H9 (cell line): ENCODE results near the gene CCBE1. TPM values are rescaled to one million over a fixed set of nuclear protein-coding genes. Genes with fewer than 3 reads are reported as not detected.

Experiments used
- DNase-seq: peaks from one replicate; pipeline ENCODE4 v3.0.0-alpha.2; 2017
- H2AFZ ChIP-seq: one replicate; pipeline ENCODE4 v1.6.1; 2013; ENCODE audit warnings: mild to moderate bottlenecking, low read length, control low read depth, moderate library complexity
- H2AK5ac ChIP-seq: 2 replicates; pipeline ENCODE4 v1.6.1; 2013; ENCODE audit warnings: low read length, control low read depth, mixed read lengths; ENCODE audit not compliant: insufficient read length
- H2BK120ac ChIP-seq: one replicate; pipeline ENCODE4 v1.6.1; 2013; ENCODE audit warnings: low read depth, mild to moderate bottlenecking, low read length, control low read depth, inconsistent platforms; ENCODE audit not compliant: poor library complexity, severe bottlenecking
- H2BK12ac ChIP-seq: 2 replicates; pipeline ENCODE4 v1.6.1; 2013; ENCODE audit warnings: low read length, control low read depth, mixed read lengths, low read depth; ENCODE audit not compliant: insufficient read length
- H2BK15ac ChIP-seq: 2 replicates; pipeline ENCODE4 v1.6.1; 2013; ENCODE audit warnings: low read depth, low read length, control low read depth
- H2BK20ac ChIP-seq: one replicate; pipeline ENCODE4 v1.6.1; 2013; ENCODE audit warnings: low read depth, mild to moderate bottlenecking, low read length, control low read depth, inconsistent platforms; ENCODE audit not compliant: poor library complexity, severe bottlenecking
- H2BK5ac ChIP-seq: 2 replicates; pipeline ENCODE4 v1.6.1; 2013; ENCODE audit warnings: low read length, control low read depth, mixed read lengths; ENCODE audit not compliant: insufficient read length
- H3K14ac ChIP-seq: 2 replicates; pipeline ENCODE4 v1.6.1; 2013; ENCODE audit warnings: low read length, control low read depth; ENCODE audit not compliant: insufficient read depth
- H3K18ac ChIP-seq: 2 replicates; pipeline ENCODE4 v1.6.1; 2013; ENCODE audit warnings: low read depth, mild to moderate bottlenecking, mixed read lengths, low read length, control low read depth; ENCODE audit not compliant: insufficient read length
- H3K23ac ChIP-seq: 2 replicates; pipeline ENCODE4 v1.6.1; 2013; ENCODE audit warnings: low read length, control low read depth, mixed read lengths, low read depth; ENCODE audit not compliant: insufficient read length
- H3K23me2 ChIP-seq: 2 replicates; pipeline ENCODE4 v1.6.1; 2013; ENCODE audit warnings: low read depth, mild to moderate bottlenecking, mixed read lengths, low read length, control low read depth; ENCODE audit not compliant: insufficient read length, poor library complexity, severe bottlenecking
- H3K27ac ChIP-seq: 2 replicates; pipeline ENCODE4 v1.5.1; 2013; ENCODE audit warnings: low read length, control low read depth, mixed read lengths, low read depth; ENCODE audit not compliant: insufficient read length
- H3K27me3 ChIP-seq: 2 replicates; pipeline ENCODE4 v1.6.1; 2013; ENCODE audit warnings: low read length, control low read depth, inconsistent platforms; ENCODE audit not compliant: insufficient read depth
- H3K4ac ChIP-seq: 2 replicates; pipeline ENCODE4 v1.6.1; 2013; ENCODE audit warnings: low read depth, mild to moderate bottlenecking, control low read depth, inconsistent platforms, low read length, moderate library complexity
- H3K4me1 ChIP-seq: 2 replicates; pipeline ENCODE4 v1.6.1; 2013; ENCODE audit warnings: low read length, control low read depth, inconsistent platforms; ENCODE audit not compliant: insufficient read depth
- H3K4me2 ChIP-seq: 2 replicates; pipeline ENCODE4 v1.6.1; 2013; ENCODE audit warnings: low read length, control low read depth, mixed read lengths; ENCODE audit not compliant: insufficient read length, insufficient read depth
- H3K56ac ChIP-seq: 2 replicates; pipeline ENCODE4 v1.6.1; 2013; ENCODE audit warnings: low read depth, mild to moderate bottlenecking, mixed read lengths, low read length, control low read depth; ENCODE audit not compliant: insufficient read length
- H3K79me1 ChIP-seq: 2 replicates; pipeline ENCODE4 v1.6.1; 2013; ENCODE audit warnings: low read depth, mild to moderate bottlenecking, moderate library complexity, low read length, control low read depth, inconsistent platforms; ENCODE audit not compliant: insufficient read depth, poor library complexity, severe bottlenecking
- H3K79me2 ChIP-seq: 2 replicates; pipeline ENCODE4 v1.6.1; 2013; ENCODE audit warnings: low read length, control low read depth, inconsistent platforms; ENCODE audit not compliant: insufficient read depth
- H3K9ac ChIP-seq: 2 replicates; pipeline ENCODE4 v1.6.1; 2013; ENCODE audit warnings: low read length, control low read depth, mixed read lengths; ENCODE audit not compliant: insufficient read length; ENCODE audit errors: extremely low read depth
- H3K9me3 ChIP-seq: one replicate; pipeline ENCODE4 v1.6.1; 2013; ENCODE audit warnings: low read depth, low read length, inconsistent platforms; ENCODE audit not compliant: control insufficient read depth
- H3T11ph ChIP-seq: one replicate; pipeline ENCODE4 v1.6.1; 2013; ENCODE audit warnings: mild to moderate bottlenecking, low read length, control low read depth, inconsistent platforms
- H4K20me1 ChIP-seq: one replicate; pipeline ENCODE4 v1.6.1; 2013; ENCODE audit not compliant: control insufficient read depth, insufficient read length, insufficient read depth
- H4K5ac ChIP-seq: 2 replicates; pipeline ENCODE4 v1.6.1; 2013; ENCODE audit warnings: low read depth, mild to moderate bottlenecking, mixed read lengths, low read length, control low read depth; ENCODE audit not compliant: insufficient read length
- H4K8ac ChIP-seq: replicated peaks from 2 replicates; pipeline ENCODE4 v1.6.1; 2013; ENCODE audit warnings: low read length, control low read depth, mixed read lengths, low read depth; ENCODE audit not compliant: insufficient read length
- H4K91ac ChIP-seq: 2 replicates; pipeline ENCODE4 v1.6.1; 2013; ENCODE audit warnings: low read depth, mild to moderate bottlenecking, moderate library complexity, mixed read lengths, low read length, control low read depth; ENCODE audit not compliant: insufficient read length
- H3K27ac Mint-ChIP-seq, 3 experiments: 2 replicates in 2 of 3; 3 replicates in 1 of 3; pipeline ENCODE4 v1.8.0; 2020 to 2021; ENCODE audit warnings: mixed read lengths in 3 of 3, mild to moderate bottlenecking in 1 of 3, moderate library complexity in 1 of 3
- H3K27me3 Mint-ChIP-seq: 2 replicates; pipeline ENCODE4 v1.8.0; 2021; ENCODE audit warnings: low read depth, mild to moderate bottlenecking, moderate library complexity, mixed read lengths
- H3K36me3 Mint-ChIP-seq, 3 experiments: 2 replicates in 2 of 3; 3 replicates in 1 of 3; pipeline ENCODE4 v1.8.0; 2020 to 2021; ENCODE audit warnings: low read depth in 3 of 3, mixed read lengths in 3 of 3; ENCODE audit not compliant: insufficient read depth in 1 of 3
- H3K4me1 Mint-ChIP-seq, 2 experiments: 2 replicates each; pipeline ENCODE4 v1.8.0; 2020; ENCODE audit warnings: mixed read lengths in 2 of 2
- H3K4me3 Mint-ChIP-seq, 2 experiments: 2 replicates in 1 of 2; 3 replicates in 1 of 2; pipeline ENCODE4 v1.8.0; 2020 to 2021; ENCODE audit warnings: mild to moderate bottlenecking in 2 of 2, mixed read lengths in 2 of 2, moderate library complexity in 1 of 2
- H3K9me3 Mint-ChIP-seq, 2 experiments: 2 replicates in 1 of 2; 3 replicates in 1 of 2; pipeline ENCODE4 v1.8.0; 2020; ENCODE audit warnings: mild to moderate bottlenecking in 2 of 2, mixed read lengths in 2 of 2, moderate library complexity in 1 of 2
- CTCF ChIP-seq: fragments of 200-600 bp; sonication (generic); conservative IDR thresholded peaks from 3 replicates; pipeline ENCODE4 v1.8.0; 2021; ENCODE audit warnings: antibody characterized with exemption, mild to moderate bottlenecking
- WGBS: extraction: QIAGEN DNeasy Blood & Tissue Kit; methylation state at CpG from one replicate; pipeline ENCODE4 v1.1.7; 2013; ENCODE audit warnings: missing lambda C conversion rate, low lambda C conversion rate, mixed read lengths; ENCODE audit not compliant: insufficient read length; ENCODE audit errors: extremely low coverage; 5-methylcytosine and 5-hydroxymethylcytosine counted together
- total RNA-seq: library from RNA; stranded (reverse); gene quantifications from 2 replicates; pipeline ENCODE4 v1.2.1, GENCODE V29; 2021

CCBE1 gene
- total RNA-seq, 1 experiment from 2014 or later = 0.39 TPM

- Histone ChIP-seq H4K5ac (no peak overlapping the region), H3K4ac (no peak overlapping the region), H3K56ac (no peak overlapping the region), H2BK12ac (no peak overlapping the region), H2BK15ac (no peak overlapping the region), H4K20me1 (no peaks in the 10 kb centered on the region), H3K27ac (no peak overlapping the region), H4K91ac (no peak overlapping the region), H3K79me2 (no peaks in the 10 kb centered on the region), H4K8ac (no peak overlapping the region), H3K23ac (no peak overlapping the region), H3K14ac (no peak overlapping the region), H3K18ac (no peak overlapping the region), H2AK5ac (no peak overlapping the region), H2BK120ac (no peak overlapping the region), H3K4me1 (peaks cover 3% of the 10 kb centered on the region; the same call in 1 of the 2 replicates), H2BK20ac (no peak overlapping the region), H3K4me2 (no peak overlapping the region), H3K23me2 (peaks cover 18% of the 10 kb centered on the region), H2BK5ac (no peak overlapping the region), H3K27me3 (peaks cover 25% of the 10 kb centered on the region), H3T11ph (no peak overlapping the region), H3K79me1 (no peaks in the 10 kb centered on the region), H2AFZ (no peak overlapping the region), H3K9me3 (no peaks in the 10 kb centered on the region), H3K9ac (no peak overlapping the region)
- no CpG with 5 or more reads among the region's 1 CpG for WGBS
- no peak overlapping the region for H3K27ac Mint-ChIP-seq
- peaks cover 38 to 40% of the 10 kb centered on the region in 2 experiments for H3K4me1 Mint-ChIP-seq
- no peak for TF ChIP-seq CTCF
- H3K4me3 Mint-ChIP-seq = no peak overlapping the region
- peaks cover 61% of the 10 kb centered on the region for H3K27me3 Mint-ChIP-seq
- no peaks in the 10 kb centered on the region; a peak in 2 of 7 replicates for H3K36me3 Mint-ChIP-seq
- no peak for DNase-seq
- H3K9me3 Mint-ChIP-seq = no peaks in the 10 kb centered on the region; a peak in 1 of 5 replicates
These were observed 1.8 kb upstream of the CCBE1 start for GRCh38 chr18:59699061-59699460.
